Posterior vena cava (tissue), 2 donors: Measurements from ENCODE around the gene NLRC5. TPM values are rescaled to one million over a fixed set of nuclear protein-coding genes. Genes with fewer than 3 reads are reported as not detected.
"Not testable (repeated sequence)": the region's sequence is repeated elsewhere in the genome, so short reads cannot be mapped to it uniquely, and the experiment has no call there.

ENCODE experiments used
- DNase-seq: peaks from one replicate; pipeline ENCODE4 v3.0.0-alpha.2; 2020; ENCODE audit warnings: low spot score
- intact Hi-C, 2 donors: fragments of 100-400 bp; cut with DNase I; formaldehyde crosslinking; loops; one replicate each; pipeline versions ENCODE4 v1.14.1 to v1.14.2; 2022 to 2023
- total RNA-seq, 2 donors: library from RNA; stranded (reverse); fragmentation: NEBNext Ultra II Directional; extraction: Animal tissue kit (Norgen Biotek cat#: 25700); gene quantifications; one replicate each; pipeline ENCODE4 v1.2.1, GENCODE V29; 2021
- donor health status: DM: yes; HTN: yes; CAD: no.
- donor health status: DM: yes; HTN: yes; CAD: no.

The NLRC5 gene
- total RNA-seq, 2 donors from 2014 or later: 37.8 to 53.2 TPM

GRCh38 chr16:57084257-57084770 lies 95.0 kb downstream of the NLRC5 start:
- DNase-seq: peak; percentile 92
- intact Hi-C loops: loop anchor here in 1 of 2 donors (5.0 kb wide), 1 partner anchor 83 kb away; no protein-coding TSS in a partner anchor

- intact Hi-C loops: loop anchor here in 1 of 2 donors (5.0 kb wide), 1 partner anchor 82 kb away; no protein-coding TSS in a partner anchor
- DNase-seq: no peak
Measured at GRCh38 chr16:57084996-57085395, 95.6 kb downstream of the NLRC5 start.

DNA sequence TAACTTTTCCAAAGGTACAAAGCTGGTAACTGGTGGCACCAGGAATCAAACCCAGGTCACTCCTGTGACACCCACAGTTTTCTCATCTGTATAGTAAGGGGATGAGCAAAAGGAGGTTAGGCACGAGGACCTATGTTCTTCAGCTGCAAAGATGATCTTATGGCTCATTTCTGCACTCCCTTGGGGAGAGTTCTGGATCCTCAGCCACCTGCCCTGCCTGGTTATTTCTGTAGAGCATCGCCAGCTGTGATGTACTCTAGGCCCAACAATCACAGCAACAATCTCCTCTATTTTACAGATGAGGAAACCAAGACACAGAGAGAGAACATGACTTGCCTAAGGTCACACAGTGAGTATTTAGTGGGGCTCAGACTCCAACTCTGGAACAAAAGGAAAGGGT lies 97.6 kb downstream of the NLRC5 start:
- no peak for DNase-seq
- intact Hi-C loops: no loop called here

DNA sequence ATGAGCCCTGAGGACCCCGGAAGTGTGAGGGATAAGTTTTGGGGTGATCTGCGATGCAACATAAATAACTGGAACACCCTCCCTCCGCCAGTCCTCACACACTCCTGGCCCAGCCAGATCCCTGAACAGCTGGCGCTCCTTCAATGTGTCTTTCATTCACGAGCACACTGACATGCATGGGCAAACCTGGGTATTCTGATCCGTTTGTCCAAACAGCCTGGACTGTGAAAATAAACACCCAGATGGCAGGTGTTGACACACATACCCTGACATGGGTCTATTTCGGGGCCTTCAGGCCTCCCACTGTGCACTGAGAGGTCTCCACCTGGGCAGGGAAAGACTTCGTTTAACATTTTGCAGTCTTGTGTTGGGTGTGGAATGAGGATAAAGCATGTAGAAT lies 100.0 kb downstream of the NLRC5 start:
- intact Hi-C loops: loop anchor here in 1 of 2 donors (1.0 kb wide), 1 partner anchor 43 kb away; no protein-coding TSS in a partner anchor

GRCh38 chr16:57091200-57091974 lies 102.0 kb downstream of the NLRC5 start:
- intact Hi-C loops: loop anchor here in 1 of 2 donors (10.0 kb wide), 1 partner anchor 63 kb away; no protein-coding TSS in a partner anchor
- DNase-seq: no peak

More for the DNA sequence above, 100.0 kb downstream of the NLRC5 start:
- no peak for DNase-seq

DNA sequence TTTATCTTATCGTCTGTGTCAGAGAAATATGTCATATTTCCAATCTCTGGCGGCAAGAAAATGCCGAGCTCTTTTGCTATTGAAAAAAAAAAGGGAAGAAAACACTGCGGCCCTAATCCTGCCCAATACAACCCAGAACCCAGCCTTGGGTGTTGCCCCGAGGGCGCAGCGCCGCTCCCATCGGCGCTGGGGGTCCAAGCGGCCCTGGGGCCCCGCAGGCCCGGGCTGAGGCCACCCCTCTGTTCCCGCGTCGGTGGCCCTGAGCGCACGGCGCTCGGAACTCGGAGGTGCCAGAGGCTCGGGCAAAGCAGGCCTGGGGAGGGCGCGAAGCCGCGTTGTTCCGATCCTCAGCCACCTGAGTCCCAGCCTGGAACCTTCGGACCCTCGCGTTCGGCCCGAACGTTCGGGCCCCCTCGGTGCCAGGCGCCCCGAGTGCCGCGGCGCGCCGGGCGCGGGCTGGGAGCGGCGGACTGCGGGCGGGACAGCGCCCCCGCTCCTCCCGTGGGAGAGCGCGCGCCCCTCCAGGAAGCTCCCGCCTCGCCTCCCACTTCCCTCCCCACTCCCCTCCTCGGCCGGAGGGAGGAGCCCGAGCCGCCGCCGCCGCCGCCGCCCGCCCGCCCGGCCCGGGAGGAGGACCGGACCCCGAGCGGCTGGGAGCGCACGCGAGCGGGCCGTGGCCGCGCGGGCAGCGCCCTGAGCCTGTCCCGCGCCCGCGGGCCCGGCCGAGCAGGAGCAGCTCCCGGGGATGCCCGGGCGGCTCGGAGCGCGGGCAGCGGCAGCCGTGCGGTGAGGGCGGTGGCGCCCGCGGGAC lies 102.8 kb downstream of the NLRC5 start, which contains the start of gene CPNE2:
TSS of gene CPNE2 (plus strand) at position 609 of the 811 bp plus-strand sequence. CDS start 18,160 bp downstream, outside the sequence.
- intact Hi-C loops: loop anchor here in 1 of 2 donors (10.0 kb wide), 1 partner anchor 63 kb away; no protein-coding TSS in a partner anchor
- DNase-seq: no peak

- DNase-seq: no peak
- intact Hi-C loops: loop anchor here in 1 of 2 donors (10.0 kb wide), 1 partner anchor 62 kb away; no protein-coding TSS in a partner anchor
Measured at GRCh38 chr16:57092786-57093411, 103.5 kb downstream of the NLRC5 start.

DNA sequence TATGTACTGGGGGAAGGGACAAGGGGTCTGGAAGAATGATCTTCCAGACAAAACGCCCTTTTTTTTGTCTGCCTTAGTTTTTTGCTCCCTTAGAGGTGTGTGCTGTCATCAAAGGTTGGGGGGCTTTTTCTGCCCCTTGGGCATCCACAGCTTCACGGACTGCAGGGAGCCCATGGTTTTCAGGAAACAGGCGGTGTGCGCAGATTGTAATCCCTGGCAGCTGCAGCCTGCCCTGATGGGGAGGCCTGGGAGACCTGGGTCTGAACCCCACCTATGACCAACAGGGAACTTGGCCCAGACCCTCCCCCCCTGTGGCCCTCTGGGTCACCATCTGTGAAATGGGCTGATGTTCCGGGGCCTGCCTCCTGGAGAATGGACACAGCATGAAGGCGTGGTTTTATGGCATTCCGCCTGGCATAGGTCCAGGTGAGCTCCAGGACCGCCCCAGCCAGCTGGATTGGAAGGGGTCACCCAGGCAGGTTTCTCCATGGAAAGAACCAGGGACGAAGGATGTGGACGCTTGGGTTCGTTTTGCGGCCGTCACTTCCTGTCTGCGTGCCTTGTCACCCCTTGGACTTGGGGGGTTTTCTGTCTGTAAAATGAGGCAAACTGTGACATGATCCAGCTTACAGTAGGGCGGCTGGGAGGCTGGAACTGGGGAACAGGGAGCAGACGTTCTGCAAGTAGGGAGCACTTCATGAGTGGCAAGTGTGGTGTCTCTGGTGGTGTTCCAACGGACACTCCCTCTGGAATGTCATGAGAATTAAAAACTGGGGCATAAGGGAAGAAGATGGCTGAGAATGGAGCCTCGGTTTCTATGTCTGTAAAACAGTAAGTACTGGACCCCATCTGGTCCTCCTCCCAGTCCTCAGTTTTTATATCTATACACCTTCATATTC lies 104.6 kb downstream of the NLRC5 start:
- intact Hi-C loops: loop anchor here in 1 of 2 donors (10.0 kb wide), 1 partner anchor 61 kb away; no protein-coding TSS in a partner anchor
- no peak for DNase-seq

- intact Hi-C loops: loop anchor here in 1 of 2 donors (10.0 kb wide), 1 partner anchor 60 kb away; no protein-coding TSS in a partner anchor
- no peak for DNase-seq
Measured at GRCh38 chr16:57094911-57095310, 105.6 kb downstream of the NLRC5 start.

- intact Hi-C loops: loop anchor here in 1 of 2 donors (10.0 kb wide), 1 partner anchor 59 kb away; no protein-coding TSS in a partner anchor
- DNase-seq: no peak
Measured at GRCh38 chr16:57096192-57096591, 106.8 kb downstream of the NLRC5 start.

GRCh38 chr16:57096793-57097192 lies 107.4 kb downstream of the NLRC5 start:
- DNase-seq: no peak
- intact Hi-C loops: loop anchor here in 1 of 2 donors (10.0 kb wide), 1 partner anchor 58 kb away; no protein-coding TSS in a partner anchor

- DNase-seq: no peak
- intact Hi-C loops: loop anchor here in 1 of 2 donors (10.0 kb wide), 1 partner anchor 56 kb away; no protein-coding TSS in a partner anchor
Measured at GRCh38 chr16:57098188-57098841, 109.0 kb downstream of the NLRC5 start.

DNA sequence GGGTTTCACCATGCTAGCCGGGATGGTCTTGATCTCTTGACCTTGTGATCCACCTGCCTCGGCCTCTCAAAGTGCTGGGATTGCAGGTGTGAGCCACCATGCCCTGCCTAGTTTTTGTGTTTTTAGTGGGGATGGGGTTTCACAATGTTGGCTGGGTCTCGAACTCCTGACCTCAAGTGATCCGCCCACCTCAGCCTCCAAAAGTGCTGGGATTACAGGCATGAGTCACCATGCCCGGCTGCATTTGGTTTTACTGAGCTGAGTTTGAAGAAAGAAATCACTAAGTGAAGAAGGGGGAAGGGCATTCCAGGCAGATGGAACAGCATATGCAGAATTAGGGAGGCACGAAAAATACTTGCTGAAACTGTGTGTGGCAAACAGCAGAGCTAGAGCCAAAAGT lies 110.6 kb downstream of the NLRC5 start:
- intact Hi-C loops: loop anchor here in 1 of 2 donors (10.0 kb wide), 1 partner anchor 55 kb away; no protein-coding TSS in a partner anchor
- not testable (repeated sequence) for DNase-seq

- intact Hi-C loops: no loop called here
- no peak for DNase-seq
Measured at GRCh38 chr16:57100445-57100844, 111.1 kb downstream of the NLRC5 start.

DNA sequence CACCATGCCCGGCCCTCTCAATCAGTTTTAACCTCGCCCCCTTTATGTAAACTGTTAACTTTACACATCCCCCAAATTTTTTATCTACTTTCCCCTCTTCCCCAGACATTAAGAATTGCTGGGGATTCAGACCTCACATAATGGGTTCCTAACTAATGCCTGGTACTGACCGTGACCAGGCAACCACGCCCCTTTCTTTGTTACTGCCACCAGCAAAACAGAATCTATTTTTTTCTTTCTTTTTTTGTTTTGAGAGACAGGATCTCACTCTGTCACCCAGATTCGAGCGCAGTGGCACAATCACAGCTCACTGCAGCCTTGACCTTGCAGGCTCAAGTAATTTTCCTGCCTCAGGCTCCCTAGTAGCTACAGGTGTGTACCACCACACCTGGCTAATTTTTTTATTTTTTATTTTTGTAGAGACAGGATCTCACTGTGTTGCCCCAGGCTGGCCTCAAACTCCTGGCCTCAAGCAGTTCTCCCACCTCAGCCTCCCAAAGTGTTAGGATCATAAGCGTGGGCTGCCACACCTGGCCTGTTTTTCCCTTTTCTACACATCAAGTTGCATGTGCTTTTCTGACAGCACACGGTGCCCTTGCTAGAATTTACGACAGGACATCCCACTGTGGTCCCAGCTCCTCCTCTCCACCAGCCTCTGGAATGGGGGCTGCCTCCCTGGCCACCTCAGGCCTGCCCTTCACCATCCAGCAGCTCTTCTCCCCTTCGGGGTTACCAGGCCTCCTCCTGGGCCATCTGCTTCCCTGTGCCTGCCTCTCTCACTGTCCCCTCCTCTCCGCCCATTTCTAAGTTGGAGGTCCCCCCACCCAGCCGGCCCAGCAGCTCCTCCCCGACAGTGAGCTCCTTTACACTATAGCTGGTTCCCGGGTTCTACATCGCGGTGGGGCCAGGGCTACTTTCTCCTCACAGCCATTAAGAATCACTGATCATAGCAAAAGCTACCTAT lies 113.8 kb downstream of the NLRC5 start:
- intact Hi-C loops: no loop called here
- DNase-seq: no peak

DNA sequence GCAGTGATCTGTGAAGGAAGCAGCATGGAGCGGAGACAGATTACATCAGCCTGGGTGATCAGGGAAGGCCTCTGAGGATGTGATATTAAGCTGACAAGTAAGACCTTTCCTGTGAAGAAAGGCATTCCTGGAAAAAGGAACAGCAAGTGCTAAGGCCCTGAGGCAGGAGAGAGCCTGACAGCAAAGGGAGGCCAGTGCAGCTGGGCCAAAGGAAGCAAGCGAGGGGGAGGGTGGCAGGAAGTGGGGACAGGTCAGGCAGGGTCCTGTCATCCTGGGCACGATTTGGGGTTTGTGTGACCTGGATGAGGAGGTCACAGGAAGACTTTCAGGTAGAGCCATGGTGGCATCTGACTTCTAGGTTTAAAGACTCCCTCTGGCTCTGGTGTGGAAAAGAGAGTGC lies 115.3 kb downstream of the NLRC5 start:
- intact Hi-C loops: no loop called here
- no peak for DNase-seq
